Gastrocnemius medialis (tissue), 4 donors: ENCODE results near the gene NR2C2. TPM values are rescaled to one million over a fixed set of nuclear protein-coding genes. Genes with fewer than 3 reads are reported as not detected.

Experiments
- ATAC-seq, 2 donors: fragments of 150-250 bp; one replicate each; pipeline ENCODE4 v1.9.1; 2016
- DNase-seq, 2 donors: peaks; one replicate each; pipeline ENCODE4 v3.0.0-alpha.2; 2019
- H3K27ac ChIP-seq, 4 donors: fragments of 200-600 bp; sonication (generic); 1 replicate in 1 of 4; 2 replicates in 3 of 4; pipeline ENCODE4 v1.5.1; 2016 to 2018; ENCODE audit warnings: mild to moderate bottlenecking in 2 of 4, moderate library complexity in 1 of 4
- H3K27me3 ChIP-seq, 3 donors: fragments of 200-600 bp; sonication (generic) in 2 of 3; 1 replicate in 1 of 3; 2 replicates in 2 of 3; pipeline versions ENCODE4 v1.5.1 to v1.6.0; 2016 to 2019; ENCODE audit warnings: mild to moderate bottlenecking in 1 of 3, moderate library complexity in 1 of 3
- H3K36me3 ChIP-seq, 2 donors: fragments of 200-600 bp; sonication (generic) in 1 of 2; one replicate each; pipeline ENCODE4 v1.5.1; 2017 to 2018
- H3K4me1 ChIP-seq, 2 donors: fragments of 200-600 bp; sonication (generic) in 1 of 2; one replicate each; pipeline ENCODE4 v1.5.1; 2016 to 2017; ENCODE audit warnings: mild to moderate bottlenecking in 2 of 2
- H3K4me3 ChIP-seq, 4 donors: fragments of 200-600 bp; sonication (generic) in 3 of 4; 1 replicate in 1 of 4; 2 replicates in 3 of 4; pipeline ENCODE4 v1.5.1; 2016 to 2019; ENCODE audit warnings: mild to moderate bottlenecking in 2 of 4
- H3K9me3 ChIP-seq, 3 donors: fragments of 200-600 bp; sonication (generic) in 2 of 3; 1 replicate in 1 of 3; 2 replicates in 2 of 3; pipeline ENCODE4 v1.5.1; 2016 to 2019
- POLR2A ChIP-seq, 2 donors: fragments of 450-650 bp; IDR thresholded peaks; one replicate each; pipeline ENCODE4 v1.6.1; 2017; ENCODE audit warnings: antibody characterized with exemption in 2 of 2, mild to moderate bottlenecking in 2 of 2, moderate library complexity in 2 of 2
- in situ Hi-C, 4 donors: fragments of 200-750 bp; cut with MboI; loops; one replicate each; pipeline versions ENCODE4 v1.15.0 to v1.8.0; 2017; ENCODE audit warnings: low sequenced_read_pairs in 4 of 4
- intact Hi-C: fragments of 100-400 bp; cut with DNase I; formaldehyde crosslinking; loops from one replicate; pipeline ENCODE4 v1.15.1; 2023; ENCODE audit warnings: low total_unique reads
- total RNA-seq, 4 donors: library from RNA; depleted of rRNA; stranded (reverse); fragments of >200 nt; gene quantifications; one replicate each; pipeline versions ENCODE4 v1.1.0 to v1.2.3, GENCODE V29; 2016
- TF ChIP-seq, protein P1 (sequence below), 5 experiments: fragments of 450-650 bp in 3 of 5; fragments of 200-600 bp in 2 of 5; sonication (generic) in 2 of 5; IDR thresholded peaks in 4 of 5; conservative IDR thresholded peaks in 1 of 5; 1 replicate in 4 of 5; 2 replicates in 1 of 5; pipeline ENCODE4 v1.5.1; 2016 to 2019; ENCODE audit warnings: antibody characterized with exemption in 5 of 5, mild to moderate bottlenecking in 3 of 5, moderate library complexity in 3 of 5

Gene NR2C2
- total RNA-seq, 4 donors from 2014 or later, result 26.0 to 45.5 (median 33.2) TPM

GRCh38 chr3:15096046-15096445 is 148.7 kb downstream of the NR2C2 start:
- H3K27me3 ChIP-seq, result no peaks in the 10 kb centered on the region
- no peak overlapping the region for H3K4me3 ChIP-seq
- DNase-seq (no peak), ATAC-seq (no peak)
- peaks cover 4 to 54% of the 10 kb centered on the region in 2 donors for H3K36me3 ChIP-seq
- intact Hi-C loops, result loop anchor here (5.0 kb wide), 1 partner anchor 444 kb away; the partner anchor contains the start of gene CCDC174
- H3K27ac ChIP-seq, result no peak overlapping the region
- H3K9me3 ChIP-seq, result no peaks in the 10 kb centered on the region
- TF ChIP-seq, protein P1, sequence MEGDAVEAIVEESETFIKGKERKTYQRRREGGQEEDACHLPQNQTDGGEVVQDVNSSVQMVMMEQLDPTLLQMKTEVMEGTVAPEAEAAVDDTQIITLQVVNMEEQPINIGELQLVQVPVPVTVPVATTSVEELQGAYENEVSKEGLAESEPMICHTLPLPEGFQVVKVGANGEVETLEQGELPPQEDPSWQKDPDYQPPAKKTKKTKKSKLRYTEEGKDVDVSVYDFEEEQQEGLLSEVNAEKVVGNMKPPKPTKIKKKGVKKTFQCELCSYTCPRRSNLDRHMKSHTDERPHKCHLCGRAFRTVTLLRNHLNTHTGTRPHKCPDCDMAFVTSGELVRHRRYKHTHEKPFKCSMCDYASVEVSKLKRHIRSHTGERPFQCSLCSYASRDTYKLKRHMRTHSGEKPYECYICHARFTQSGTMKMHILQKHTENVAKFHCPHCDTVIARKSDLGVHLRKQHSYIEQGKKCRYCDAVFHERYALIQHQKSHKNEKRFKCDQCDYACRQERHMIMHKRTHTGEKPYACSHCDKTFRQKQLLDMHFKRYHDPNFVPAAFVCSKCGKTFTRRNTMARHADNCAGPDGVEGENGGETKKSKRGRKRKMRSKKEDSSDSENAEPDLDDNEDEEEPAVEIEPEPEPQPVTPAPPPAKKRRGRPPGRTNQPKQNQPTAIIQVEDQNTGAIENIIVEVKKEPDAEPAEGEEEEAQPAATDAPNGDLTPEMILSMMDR (IDR thresholded peaks at IDR 0.05 in 4 of 5, conservative IDR thresholded peaks at IDR 0.05 in 1 of 5), result no peak
- TF ChIP-seq POLR2A (IDR thresholded peaks at IDR 0.05), result no peak
- H3K4me1 ChIP-seq, result peaks cover 13 to 14% of the 10 kb centered on the region in 2 donors
- in situ Hi-C loops, result loop anchor here in 1 of 4 donors (25.0 kb wide), 1 partner anchor 434 kb away; the partner anchor contains the start of gene CCDC174

- Histone ChIP-seq H3K4me3 (peak overlapping the region; percentile 62 to 99 (median 93)), H3K36me3 (peaks cover 4 to 36% of the 10 kb centered on the region in 2 donors), H3K27ac (peak overlapping the region; percentile 87 to 96 (median 88)), H3K9me3 (no peaks in the 10 kb centered on the region), H3K4me1 (peaks cover 28 to 32% of the 10 kb centered on the region in 2 donors), H3K27me3 (no peaks in the 10 kb centered on the region)
- no peak for DNase-seq
- no peak for TF ChIP-seq POLR2A (IDR thresholded peaks at IDR 0.05)
- TF ChIP-seq, protein P1 (IDR thresholded peaks at IDR 0.05 in 4 of 5, conservative IDR thresholded peaks at IDR 0.05 in 1 of 5), result no peak
- intact Hi-C loops, result loop anchor here (5.0 kb wide), 1 partner anchor 446 kb away; the partner anchor contains the start of gene CCDC174
- in situ Hi-C loops, result loop anchor here in 1 of 4 donors (25.0 kb wide), 1 partner anchor 436 kb away; the partner anchor contains the start of gene CCDC174
- ATAC-seq, result no peak
Observed at GRCh38 chr3:15097891-15098290, 150.5 kb downstream of the NR2C2 start.

Other genes starting within 250 kb of the NR2C2 start
- 1 to 10 TPM; 4.4 to 8.4 (median 5.2) TPM for gene FGD5, start 128.6 kb upstream of the NR2C2 start, total RNA-seq
- gene MRPS25, start 117.7 kb downstream of the NR2C2 start, total RNA-seq, result 10 to 100 TPM; 71.4 to 88.6 (median 73.9) TPM
- 10 to 100 TPM; 26.8 to 42.6 (median 28.6) TPM for gene RBSN, start 151.6 kb downstream of the NR2C2 start, total RNA-seq